ENCODE measurements around the gene BCL10. TPM values are rescaled to one million over a fixed set of nuclear protein-coding genes. Genes with fewer than 3 reads are reported as not detected.

Gene BCL10

Small RNAs within 50 kb of the gene (small RNA-seq; reads per million reads assigned to genes)
- not detected for gene RF00019 (ENCODE audit: insufficient read depth)

Data from neuronal stem cell (in vitro differentiated cells).